ENCODE data around the gene PDILT. TPM values are rescaled to one million over a fixed set of nuclear protein-coding genes. Genes with fewer than 3 reads are reported as not detected.

PDILT gene
- total and polyA plus RNA-seq, 2 of the 8 experiments (the other 6 are each of a cell fraction or from before 2014, with no cell fraction given) = not detected

- H3K9ac ChIP-seq (replicated peaks in 1 of 4; ENCODE audit: extremely low read depth in 1 of 4, low read depth in 3 of 4, low read length in 3 of 4) = no peak overlapping the region
- no peak overlapping the region for H3K18ac ChIP-seq (ENCODE audit: extremely low read depth, low read length)
- no peaks in the 10 kb centered on the region for H3K27me3 ChIP-seq (replicated peaks in 1 of 4; ENCODE audit: control insufficient read depth in 3 of 4, extremely low read depth in 1 of 4, insufficient read depth in 3 of 4, low read length in 3 of 4)
- H3K4me2 ChIP-seq (ENCODE audit: insufficient read depth in 1 of 2, low read depth in 2 of 2, low read length in 2 of 2) = no peak overlapping the region
- no peak for FAIRE-seq
- no peak overlapping the region for H2AK5ac ChIP-seq (ENCODE audit: low read depth, low read length)
- no peak overlapping the region for H3K4ac ChIP-seq (replicated peaks; ENCODE audit: insufficient read length, low read depth, low read length)
- no peak overlapping the region for H2BK15ac ChIP-seq (ENCODE audit: low read length)
- no peak overlapping the region for H3K23ac ChIP-seq (ENCODE audit: insufficient read length)
- H4K5ac ChIP-seq (ENCODE audit: insufficient read length, low read depth, low read length) = no peak overlapping the region
- no peak overlapping the region for H4K8ac ChIP-seq (ENCODE audit: extremely low read depth, insufficient read depth, low read length)
- H2AFZ ChIP-seq (ENCODE audit: low read length) = no peak overlapping the region
- no peak overlapping the region for H2BK20ac ChIP-seq (ENCODE audit: low read length)
- ChIA-PET POLR2A (ENCODE audit: partially characterized antibody) (no interaction called here), CTCF (ENCODE audit: partially characterized antibody) (interaction anchor here (1.1 to 1.4 kb wide), 3 partner anchors 15 to 308 kb away, joined by 3 to 6 read pairs (median 4); no protein-coding TSS in a partner anchor)
- DNase-seq (ENCODE audit: low read depth in 1 of 2, low spot score in 2 of 2) = no peak
- no peaks in the 10 kb centered on the region for H3K79me2 ChIP-seq (ENCODE audit: control insufficient read depth in 1 of 2, insufficient read depth in 2 of 2, low read length in 2 of 2)
- H2BK120ac ChIP-seq (replicated peaks; ENCODE audit: low read depth, low read length) = no peak overlapping the region
- no peak overlapping the region for H2BK12ac ChIP-seq (ENCODE audit: low read depth, low read length)
- no peaks in the 10 kb centered on the region for H4K20me1 ChIP-seq (replicated peaks in 1 of 2; ENCODE audit: control insufficient read depth in 1 of 2, insufficient read depth in 2 of 2, low read length in 2 of 2)
- no peaks in the 10 kb centered on the region for H3K36me3 ChIP-seq (ENCODE audit: control insufficient read depth in 2 of 4, insufficient read depth in 4 of 4, low read length in 3 of 4)
- no peak overlapping the region for H3K4me3 ChIP-seq (ENCODE audit: extremely low read depth in 1 of 4, insufficient read depth in 2 of 4, low read depth in 3 of 4, low read length in 4 of 4)
- no peak overlapping the region for H3K56ac ChIP-seq (replicated peaks; ENCODE audit: insufficient read length, low read depth, low read length)
- no peak overlapping the region for H3K27ac ChIP-seq (ENCODE audit: low read depth, low read length)
- peaks cover 0 to 1% (median 0%) of the 10 kb centered on the region in 4 experiments; a peak in 1 of 7 replicates for H3K4me1 ChIP-seq (replicated peaks in 1 of 4; ENCODE audit: control insufficient read depth in 3 of 4, insufficient read depth in 4 of 4, low read length in 3 of 4)
- no peaks in the 10 kb centered on the region for H3K79me1 ChIP-seq (ENCODE audit: low read depth, low read length)
- H3K14ac ChIP-seq (ENCODE audit: insufficient read length) = no peak overlapping the region
- no peaks in the 10 kb centered on the region for H3K23me2 ChIP-seq (ENCODE audit: low read depth, low read length)
- H4K91ac ChIP-seq (replicated peaks; ENCODE audit: insufficient read length, low read length) = no peak overlapping the region
- no peaks in the 10 kb centered on the region for H3K9me3 ChIP-seq (ENCODE audit: insufficient read depth in 2 of 2, low read depth in 1 of 2, low read length in 1 of 2)
- WGBS, 2 experiments (ENCODE audit: extremely low coverage in 1 of 2, insufficient coverage in 1 of 2, insufficient read length in 1 of 2, insufficient replicate concordance in 2 of 2, low coverage in 1 of 2, low lambda C conversion rate in 2 of 2, missing lambda C conversion rate in 1 of 2) = 90% methylated on average over 2 of the region's 2 CpGs; no CpG with 5 or more reads in 1 of the 2 experiments
- H2BK5ac ChIP-seq (ENCODE audit: low read depth, low read length) = no peak overlapping the region
- TF ChIP-seq BACH1 (IDR thresholded peaks at IDR 0.05; ENCODE audit: low read length) (no peak), EZH2 (IDR thresholded peaks at IDR 0.05; ENCODE audit: low read depth, low read length, severe bottlenecking) (no peak), CHD1 (IDR thresholded peaks at IDR 0.05; ENCODE audit: low read depth, low read length) (no peak), NANOG (IDR thresholded peaks at IDR 0.05; ENCODE audit: insufficient read depth, low read depth, low read length, poor library complexity, severe bottlenecking) (no peak), CTCF (IDR thresholded peaks at IDR 0.05; ENCODE audit: control extremely low read depth in 1 of 3, insufficient read depth in 1 of 3, low read depth in 1 of 3, low read length in 3 of 3) (no peak), SRF (IDR thresholded peaks at IDR 0.05; ENCODE audit: low read depth, low read length) (no peak), E2F6 (IDR thresholded peaks at IDR 0.05) (no peak), CREB1 (IDR thresholded peaks at IDR 0.05) (no peak), RXRA (IDR thresholded peaks at IDR 0.05; ENCODE audit: insufficient read depth, low read depth, low read length) (no peak), HDAC6 (IDR thresholded peaks at IDR 0.05; ENCODE audit: low read depth, low read length) (no peak), GABPA (IDR thresholded peaks at IDR 0.05; ENCODE audit: borderline replicate concordance, insufficient read depth, low read length) (no peak)
Measured at GRCh38 chr16:20401066-20401465, 3.5 kb downstream of the PDILT start.

All from H1 (cell line).